Stimulated activated naive CD8-positive, alpha-beta T cell treated with anti-CD3 and anti-CD28 coated beads, Interleukin-15, amount 100 ng/mL, for 72 hours (primary cell): ENCODE measurements around the gene AKAP1.

Source experiments
- ATAC-seq: fragments of 150-1000 bp; cut with Tn5 transposase; 2 replicates; pipeline ENCODE4 v1.10.0; 2021; ENCODE audit warnings: mild to moderate bottlenecking, moderate library complexity
- DNase-seq, 2 donors: peaks; one replicate each; pipeline ENCODE4 v3.0.0; 2021 to 2022
- H3K27ac Mint-ChIP-seq, 2 donors: one replicate each; pipeline ENCODE4 v1.8.0; 2022; ENCODE audit warnings: mild to moderate bottlenecking in 2 of 2, mixed read lengths in 2 of 2, moderate library complexity in 2 of 2
- H3K27me3 Mint-ChIP-seq: one replicate; pipeline ENCODE4 v1.8.0; 2022; ENCODE audit warnings: mixed read lengths
- H3K4me1 Mint-ChIP-seq: one replicate; pipeline ENCODE4 v1.8.0; 2022; ENCODE audit warnings: mild to moderate bottlenecking, mixed read lengths
- H3K4me3 Mint-ChIP-seq, 2 donors: one replicate each; pipeline ENCODE4 v1.8.0; 2022; ENCODE audit warnings: mild to moderate bottlenecking in 2 of 2, mixed read lengths in 2 of 2, moderate library complexity in 1 of 2
- H3K9me3 Mint-ChIP-seq, 2 donors: one replicate each; pipeline ENCODE4 v1.8.0; 2022; ENCODE audit warnings: mixed read lengths in 2 of 2

The AKAP1 gene

DNA sequence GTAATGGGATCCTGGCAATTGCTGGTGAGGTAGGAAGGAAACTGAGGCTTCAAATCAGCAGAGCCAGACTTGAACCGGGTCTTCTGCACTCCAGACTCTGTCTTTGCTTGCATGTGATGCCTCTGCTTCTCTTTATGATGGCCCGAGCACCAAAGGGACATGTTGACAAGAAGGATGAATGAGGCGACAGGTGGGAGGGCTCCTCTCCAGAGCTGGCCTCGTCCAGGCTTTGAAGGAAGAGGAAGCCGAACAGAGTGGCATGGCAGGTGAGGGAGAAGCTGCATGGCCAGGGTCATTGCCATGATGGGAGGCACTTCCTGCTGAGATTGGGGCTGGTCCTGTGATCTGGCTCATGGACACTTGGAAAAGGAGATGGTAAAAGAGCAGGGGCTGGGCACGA is 40.8 kb downstream of the AKAP1 start:
- Mint-ChIP-seq H3K9me3 (no peaks in the 10 kb centered on the region), H3K27ac (peak overlapping the region in 1 of 2 donors; percentile 3), H3K27me3 (no peaks in the 10 kb centered on the region), H3K4me3 (no peak overlapping the region), H3K4me1 (peaks cover 8% of the 10 kb centered on the region)
- ATAC-seq (no peak), DNase-seq (no peak)

DNA sequence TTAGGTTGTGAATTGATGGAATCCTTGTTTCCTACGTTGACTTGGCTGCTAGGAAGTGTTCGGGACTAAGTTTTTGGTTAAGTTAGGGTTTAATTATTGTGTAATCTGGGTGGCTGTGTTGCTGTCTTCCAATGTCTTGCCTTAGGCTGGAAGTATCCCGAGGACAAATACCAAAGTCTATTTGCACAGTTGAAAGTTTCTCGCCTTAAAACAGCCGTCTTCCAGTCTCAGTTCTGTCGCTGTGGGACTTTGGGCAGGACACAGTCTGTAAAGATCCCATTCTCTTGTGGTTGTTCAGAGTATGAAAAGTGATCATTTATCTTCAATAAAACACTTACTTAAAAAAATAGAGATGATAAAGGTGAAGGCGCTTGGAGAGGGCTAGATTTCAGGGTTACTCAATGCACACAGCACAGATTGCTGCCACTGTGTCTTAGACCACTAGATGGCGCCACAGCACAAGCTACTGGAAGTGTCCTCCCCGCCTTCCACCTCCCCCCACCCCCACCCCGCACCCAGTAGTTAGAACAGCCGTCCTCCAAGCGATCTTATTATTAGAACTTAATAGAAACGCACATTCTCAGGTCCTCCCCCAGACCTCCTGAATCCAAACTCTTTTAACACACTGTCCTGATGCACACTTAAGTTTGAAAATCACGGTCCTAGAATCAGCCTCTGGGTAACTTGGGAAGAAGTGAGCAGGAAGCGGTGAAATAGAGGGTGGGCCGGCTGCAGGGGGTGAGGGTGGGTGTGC is 45.8 kb downstream of the AKAP1 start:
- Mint-ChIP-seq H3K9me3 (no peaks in the 10 kb centered on the region), H3K4me1 (peaks cover 11% of the 10 kb centered on the region), H3K4me3 (peak overlapping the region in 1 of 2 donors; percentile 26), H3K27ac (no peak overlapping the region), H3K27me3 (no peaks in the 10 kb centered on the region)
- DNase-seq (peak; percentile 72), ATAC-seq (peak; percentile 93)

DNA sequence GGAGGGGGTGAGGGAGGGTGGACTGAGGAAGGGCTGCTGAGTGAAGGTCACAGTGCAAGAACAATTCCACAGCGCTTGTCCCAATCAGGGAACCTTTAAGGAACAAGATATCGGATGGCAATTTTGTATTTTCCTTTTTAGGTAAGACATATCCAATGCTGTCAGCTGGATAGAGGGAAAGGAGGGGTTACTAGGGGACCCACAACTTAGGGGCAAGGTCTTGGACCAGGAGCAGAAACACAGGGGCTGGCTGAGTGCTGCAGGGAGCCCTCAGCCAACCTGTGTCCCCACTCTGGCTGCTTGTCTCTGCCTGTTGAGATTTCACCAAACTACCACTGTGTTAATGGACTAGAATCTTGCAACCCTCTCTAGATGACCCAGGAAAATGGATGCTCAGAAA is 47.6 kb downstream of the AKAP1 start:
- Mint-ChIP-seq H3K4me3 (no peak overlapping the region), H3K27ac (no peak overlapping the region), H3K4me1 (peaks cover 16% of the 10 kb centered on the region), H3K9me3 (no peaks in the 10 kb centered on the region), H3K27me3 (no peaks in the 10 kb centered on the region)
- DNase-seq (no peak), ATAC-seq (no peak)

DNA sequence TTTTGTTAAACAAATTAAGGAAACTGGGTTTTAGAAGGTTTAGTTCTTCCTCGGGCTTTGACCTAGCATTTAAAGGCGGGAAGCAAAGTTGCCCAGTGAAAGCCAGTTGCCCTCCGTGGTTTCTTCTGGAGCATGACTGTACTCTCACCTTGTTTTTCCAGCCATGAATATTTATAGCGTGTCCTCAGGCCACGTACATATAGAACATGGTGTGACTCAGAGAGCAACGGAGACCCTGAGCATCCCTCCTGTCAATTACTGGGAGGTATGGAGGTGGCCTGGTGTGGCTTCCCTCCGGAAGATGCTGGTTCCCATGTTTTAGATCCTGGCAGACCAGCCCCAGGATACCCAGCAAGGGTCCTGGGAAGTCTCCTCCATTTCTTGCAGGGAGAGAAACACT is 48.4 kb downstream of the AKAP1 start:
- Mint-ChIP-seq H3K9me3 (no peaks in the 10 kb centered on the region), H3K4me1 (peaks cover 16% of the 10 kb centered on the region), H3K4me3 (no peak overlapping the region), H3K27ac (no peak overlapping the region), H3K27me3 (peaks cover 5% of the 10 kb centered on the region)
- DNase-seq (no peak), ATAC-seq (no peak)

DNA sequence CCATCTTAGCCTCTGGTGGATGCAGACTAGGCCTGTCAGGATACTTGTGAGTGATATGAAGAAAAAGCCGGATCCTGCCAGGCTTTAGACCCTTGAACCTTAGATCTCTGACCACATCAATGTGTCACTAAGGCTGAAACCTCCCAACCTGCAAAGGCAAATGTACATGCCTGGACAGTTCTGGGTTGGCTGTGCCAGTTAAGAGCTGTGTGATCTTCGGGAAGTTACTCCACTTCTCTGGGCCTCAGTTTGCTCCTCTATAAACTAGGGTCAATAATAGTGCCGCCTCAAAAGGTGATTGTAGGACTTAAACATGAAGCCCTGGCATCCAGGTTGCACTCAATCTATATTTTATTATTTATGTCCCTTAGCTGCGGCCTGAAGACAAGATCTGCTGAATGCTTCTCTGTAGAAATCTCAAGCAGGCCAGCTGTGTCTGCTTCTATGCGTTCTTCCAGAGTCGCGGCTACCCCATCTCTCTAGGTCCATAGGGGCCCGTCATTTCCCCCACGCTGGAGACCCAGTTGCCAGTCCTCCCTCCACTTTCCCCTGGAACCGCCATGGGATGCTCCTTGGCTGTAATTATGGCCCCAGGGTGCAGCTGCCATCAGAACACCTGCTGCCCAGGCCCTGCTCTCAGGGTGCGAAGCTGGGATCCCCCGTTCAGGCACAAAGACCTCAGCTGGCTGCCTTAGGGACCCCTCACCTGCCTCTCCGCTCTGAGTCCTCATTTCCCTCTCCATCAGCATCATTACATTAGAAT is 50.2 kb downstream of the AKAP1 start:
- no peak overlapping the region for H3K27ac Mint-ChIP-seq
- peaks cover 0 to 3% of the 10 kb centered on the region in 2 donors for H3K9me3 Mint-ChIP-seq
- H3K27me3 Mint-ChIP-seq = peaks cover 8% of the 10 kb centered on the region
- no peak overlapping the region for H3K4me3 Mint-ChIP-seq
- peaks cover 16% of the 10 kb centered on the region for H3K4me1 Mint-ChIP-seq
- DNase-seq (no peak), ATAC-seq (no peak)

DNA sequence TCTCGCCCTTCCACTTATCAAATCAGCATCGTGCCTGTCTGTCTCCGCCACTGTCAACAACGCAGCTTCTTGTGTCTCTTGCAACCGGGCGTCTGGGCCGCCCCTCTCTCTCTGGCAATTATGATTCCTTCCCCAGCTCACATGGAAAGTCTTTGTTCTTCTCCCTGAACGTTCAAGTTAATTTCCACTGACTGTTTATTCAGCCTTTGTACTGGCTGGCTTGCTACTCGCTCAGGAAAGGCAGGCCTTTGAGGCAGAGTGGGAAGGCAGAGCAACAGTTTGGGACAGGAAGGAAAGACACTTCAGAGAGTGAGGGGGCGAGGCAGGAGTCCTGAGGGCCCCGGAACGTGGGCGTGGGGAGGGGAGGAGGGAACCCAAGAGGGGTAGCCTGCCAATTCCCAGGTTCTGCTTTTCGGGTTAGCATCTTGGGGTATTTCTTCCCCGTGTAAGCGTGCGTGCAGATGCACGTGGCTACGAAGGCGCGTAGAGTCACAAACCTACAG is 50.8 kb downstream of the AKAP1 start:
- peak overlapping the region in 1 of 2 donors; percentile 19 for H3K4me3 Mint-ChIP-seq
- H3K27ac Mint-ChIP-seq = peak overlapping the region in 1 of 2 donors; percentile 40
- ATAC-seq (no peak), DNase-seq (no peak)
- H3K4me1 Mint-ChIP-seq = peaks cover 16% of the 10 kb centered on the region
- peaks cover 8% of the 10 kb centered on the region for H3K27me3 Mint-ChIP-seq
- peaks cover 0 to 3% of the 10 kb centered on the region in 2 donors for H3K9me3 Mint-ChIP-seq

DNA sequence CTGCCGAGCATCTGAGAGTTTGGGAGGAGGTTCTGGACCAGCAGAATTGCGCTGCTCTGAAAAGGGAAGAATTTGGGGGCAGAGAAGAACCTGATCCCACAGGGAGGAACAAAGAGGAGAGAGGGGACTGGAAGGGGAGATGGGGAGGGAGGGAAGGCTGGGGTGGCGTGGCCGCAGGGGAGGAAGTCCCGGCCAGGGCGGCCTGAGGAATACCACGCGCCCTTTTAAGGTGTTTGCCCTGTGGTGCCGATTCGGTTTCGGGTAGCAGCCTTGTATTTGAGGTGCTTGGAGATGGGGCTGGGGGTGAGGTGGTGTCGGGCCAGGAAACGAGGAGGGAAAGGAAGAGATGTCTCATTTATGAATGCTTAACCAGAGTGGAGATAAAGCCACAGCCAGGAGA is 51.3 kb downstream of the AKAP1 start:
- H3K27me3 Mint-ChIP-seq = peaks cover 8% of the 10 kb centered on the region
- peaks cover 0 to 3% of the 10 kb centered on the region in 2 donors for H3K9me3 Mint-ChIP-seq
- DNase-seq (no peak), ATAC-seq (no peak)
- H3K4me1 Mint-ChIP-seq = peaks cover 16% of the 10 kb centered on the region
- peak overlapping the region in 1 of 2 donors; percentile 51 for H3K4me3 Mint-ChIP-seq
- no peak overlapping the region for H3K27ac Mint-ChIP-seq

DNA sequence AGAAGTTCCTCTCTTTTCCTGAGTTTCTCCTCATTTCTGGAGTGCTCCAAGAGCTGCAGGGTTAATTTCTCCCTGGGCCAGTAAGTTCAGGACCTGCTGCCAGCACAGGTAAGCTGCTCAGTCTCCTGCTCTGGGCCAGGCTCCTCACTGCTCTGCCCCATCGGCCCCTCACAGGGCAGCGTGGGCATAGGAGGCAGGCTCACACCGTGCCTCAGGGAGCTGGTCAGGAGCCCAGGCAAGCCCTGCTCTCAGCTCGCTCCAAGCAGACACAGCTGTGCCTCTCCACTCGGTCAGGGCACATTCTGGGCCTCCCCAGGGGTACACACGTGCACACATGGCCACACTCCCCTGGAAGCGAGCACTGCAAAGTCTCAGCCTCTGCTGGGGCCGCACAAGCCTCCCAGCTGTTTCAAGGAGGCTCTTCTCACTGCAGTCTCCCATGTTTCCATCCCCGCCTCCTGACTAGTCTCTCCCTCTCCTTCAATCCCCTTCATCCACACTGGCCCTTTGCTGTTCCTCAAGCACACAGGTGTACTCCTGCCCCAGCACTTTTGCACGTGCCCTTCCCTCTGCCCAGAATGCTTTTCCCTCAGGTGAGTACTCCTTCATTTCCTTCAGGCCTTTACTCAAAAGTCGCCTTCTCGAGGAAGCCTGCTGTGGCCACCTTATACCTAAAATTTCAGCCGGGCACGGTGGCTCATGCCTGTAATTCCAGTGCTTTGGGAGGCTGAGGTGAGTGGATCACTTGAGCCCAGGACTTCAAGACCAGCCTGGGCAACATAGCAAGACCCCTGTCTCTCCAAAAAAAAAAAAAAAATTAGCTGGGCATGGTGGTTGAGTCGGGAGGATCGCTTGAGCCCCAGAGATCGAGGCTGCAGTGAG is 53.2 kb downstream of the AKAP1 start:
- peaks cover 8% of the 10 kb centered on the region for H3K27me3 Mint-ChIP-seq
- peaks cover 0 to 3% of the 10 kb centered on the region in 2 donors for H3K9me3 Mint-ChIP-seq
- no peak overlapping the region for H3K4me3 Mint-ChIP-seq
- no peak for DNase-seq
- peak overlapping the region; percentile 11 to 60 for H3K27ac Mint-ChIP-seq
- no peak for ATAC-seq
- peaks cover 16% of the 10 kb centered on the region for H3K4me1 Mint-ChIP-seq

DNA sequence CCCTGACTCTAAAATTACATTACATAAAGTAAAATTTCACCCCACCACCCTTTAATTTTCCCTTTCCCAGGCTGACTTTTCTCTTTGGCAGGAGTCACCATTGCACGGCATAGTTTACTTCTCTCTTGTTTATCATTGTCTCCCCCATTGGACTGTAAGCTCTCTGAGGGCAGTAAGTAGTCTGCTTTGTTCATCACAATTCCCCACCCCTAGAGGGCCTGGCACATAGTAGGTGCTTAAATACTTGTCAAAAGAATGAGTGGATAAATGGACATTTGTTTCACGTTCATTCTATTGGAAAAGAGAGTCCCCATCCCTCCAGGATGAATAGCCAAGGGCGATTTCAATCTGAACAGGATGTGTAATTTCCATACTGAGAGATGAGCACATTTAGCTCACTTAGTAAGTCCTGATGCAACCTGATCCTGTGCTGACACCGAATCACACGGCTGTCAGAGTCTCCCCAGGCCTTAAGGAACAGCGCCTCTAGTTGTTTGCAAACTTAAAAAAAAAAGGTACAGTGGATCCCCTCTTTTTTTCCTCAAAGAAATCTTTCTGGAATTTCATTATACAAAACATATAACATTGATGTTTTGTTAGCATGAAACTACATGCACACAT is 54.0 kb downstream of the AKAP1 start:
- H3K27ac Mint-ChIP-seq = peak overlapping the region in 1 of 2 donors; percentile 60
- no peak for ATAC-seq
- H3K4me1 Mint-ChIP-seq = peaks cover 16% of the 10 kb centered on the region
- no peak for DNase-seq
- peaks cover 8% of the 10 kb centered on the region for H3K27me3 Mint-ChIP-seq
- no peak overlapping the region for H3K4me3 Mint-ChIP-seq
- H3K9me3 Mint-ChIP-seq = peaks cover 0 to 3% of the 10 kb centered on the region in 2 donors

DNA sequence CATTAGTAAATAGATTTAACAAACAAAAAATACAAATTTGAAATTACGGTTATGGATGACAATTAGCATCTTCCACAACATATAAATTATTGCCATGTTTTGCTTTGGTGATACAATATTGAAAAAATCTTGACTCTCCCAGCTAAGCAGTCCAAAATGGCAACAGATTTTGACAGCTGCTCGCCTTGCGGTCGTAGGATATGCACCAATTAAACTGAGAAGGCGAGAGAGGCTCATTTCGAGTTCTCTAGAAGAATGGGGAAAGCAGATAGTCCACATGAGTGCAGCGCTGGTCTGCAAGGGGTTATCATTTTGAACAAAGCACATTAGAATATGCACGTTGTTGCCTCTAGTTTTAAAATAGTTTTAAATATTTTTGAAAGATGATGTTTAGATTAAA is 55.3 kb downstream of the AKAP1 start:
- ATAC-seq (no peak), DNase-seq (no peak)
- Mint-ChIP-seq H3K4me3 (no peak overlapping the region), H3K4me1 (peaks cover 15% of the 10 kb centered on the region), H3K27me3 (peaks cover 8% of the 10 kb centered on the region), H3K27ac (no peak overlapping the region), H3K9me3 (peaks cover 0 to 3% of the 10 kb centered on the region in 2 donors)

DNA sequence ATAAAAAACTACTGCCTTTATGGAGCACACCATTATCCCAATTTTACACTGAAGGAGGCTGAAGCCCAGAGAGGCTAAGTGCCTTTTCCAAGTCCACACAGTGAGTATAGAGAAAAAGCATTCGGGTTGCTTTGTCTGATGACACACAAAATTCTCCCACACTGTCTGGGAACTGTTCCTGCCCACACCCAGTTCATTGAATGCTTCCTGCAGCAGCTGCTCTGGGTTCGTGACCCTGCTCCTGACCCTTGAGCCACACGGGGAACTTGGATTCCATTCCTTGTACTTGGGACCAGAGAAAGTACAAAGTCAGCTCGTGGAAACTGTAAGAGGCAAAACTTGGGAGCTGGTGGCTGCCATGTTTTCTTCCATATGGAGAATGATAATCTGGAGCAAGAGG is 57.9 kb downstream of the AKAP1 start:
- no peak for DNase-seq
- no peak for ATAC-seq
- H3K9me3 Mint-ChIP-seq = peaks cover 0 to 3% of the 10 kb centered on the region in 2 donors
- no peak overlapping the region for H3K4me3 Mint-ChIP-seq
- no peak overlapping the region for H3K27ac Mint-ChIP-seq
- H3K4me1 Mint-ChIP-seq = no peaks in the 10 kb centered on the region
- peaks cover 15% of the 10 kb centered on the region for H3K27me3 Mint-ChIP-seq

DNA sequence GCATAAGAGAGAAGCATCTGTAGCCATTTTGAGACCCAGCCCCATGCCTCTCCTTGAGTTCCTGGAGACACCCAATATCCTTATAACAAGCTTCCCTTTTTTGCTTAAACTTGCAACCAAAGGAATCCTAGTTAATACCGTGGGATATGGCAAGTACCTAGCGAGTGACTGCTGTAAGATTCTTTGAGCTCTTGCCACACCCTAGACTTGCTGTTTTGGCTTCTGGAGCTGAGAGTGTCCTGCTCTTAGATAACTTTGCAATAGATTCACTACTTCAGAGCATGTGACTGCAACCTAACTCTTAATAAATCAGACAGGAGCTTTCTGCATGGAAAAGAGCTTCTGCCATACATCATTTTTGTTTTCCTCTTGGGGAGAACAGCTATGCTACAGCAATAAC is 58.3 kb downstream of the AKAP1 start:
- Mint-ChIP-seq H3K4me1 (no peaks in the 10 kb centered on the region), H3K9me3 (peaks cover 0 to 3% of the 10 kb centered on the region in 2 donors), H3K27ac (no peak overlapping the region), H3K4me3 (no peak overlapping the region), H3K27me3 (peaks cover 12% of the 10 kb centered on the region)
- DNase-seq (no peak), ATAC-seq (no peak)

DNA sequence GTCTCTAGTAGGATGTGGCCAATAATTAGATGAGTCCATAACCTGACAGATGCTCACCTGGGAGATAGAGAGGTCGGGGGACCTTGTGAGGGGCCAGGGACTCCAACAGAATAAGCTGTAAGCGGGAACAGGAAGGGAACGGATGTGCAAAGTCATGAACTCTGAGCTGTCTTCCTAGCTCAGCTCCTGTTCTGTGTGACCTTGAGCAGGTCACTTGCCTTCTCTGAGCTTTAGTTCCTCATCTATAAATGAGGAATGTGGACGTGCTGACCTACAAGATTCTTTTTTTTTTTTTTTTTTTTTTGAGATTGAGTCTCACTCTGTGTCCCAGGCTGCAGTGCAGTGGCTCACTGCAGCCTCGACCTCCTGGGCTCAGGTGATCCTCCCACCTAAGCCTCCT is 58.9 kb downstream of the AKAP1 start:
- no peak overlapping the region for H3K27ac Mint-ChIP-seq
- no peak for ATAC-seq

DNA sequence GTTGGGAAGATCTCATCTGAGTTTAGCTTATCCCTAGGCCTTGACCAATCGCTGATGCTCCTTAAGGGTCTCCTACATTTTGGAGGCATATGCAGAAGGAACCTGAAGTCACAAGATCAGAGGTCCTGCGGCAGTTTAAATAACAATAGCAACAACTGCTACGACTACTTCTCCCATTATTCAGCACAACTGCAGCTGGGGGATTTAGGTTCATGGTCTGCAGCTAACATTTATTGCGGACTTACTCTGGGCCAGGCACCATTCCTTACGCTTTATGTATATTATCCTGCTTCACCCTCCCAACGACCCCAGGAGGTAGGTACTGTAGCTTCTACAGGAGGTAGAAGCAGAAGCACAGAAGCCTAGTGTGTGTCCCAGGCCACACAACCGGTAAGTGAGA is 59.5 kb downstream of the AKAP1 start:
- no peak overlapping the region for H3K27ac Mint-ChIP-seq

More for the DNA sequence above, 58.9 kb downstream of the AKAP1 start:
- DNase-seq = no peak
- Mint-ChIP-seq H3K4me3 (no peak overlapping the region), H3K27me3 (peaks cover 8% of the 10 kb centered on the region), H3K9me3 (peaks cover 2% of the 10 kb centered on the region in 2 donors), H3K4me1 (no peaks in the 10 kb centered on the region)

DNA sequence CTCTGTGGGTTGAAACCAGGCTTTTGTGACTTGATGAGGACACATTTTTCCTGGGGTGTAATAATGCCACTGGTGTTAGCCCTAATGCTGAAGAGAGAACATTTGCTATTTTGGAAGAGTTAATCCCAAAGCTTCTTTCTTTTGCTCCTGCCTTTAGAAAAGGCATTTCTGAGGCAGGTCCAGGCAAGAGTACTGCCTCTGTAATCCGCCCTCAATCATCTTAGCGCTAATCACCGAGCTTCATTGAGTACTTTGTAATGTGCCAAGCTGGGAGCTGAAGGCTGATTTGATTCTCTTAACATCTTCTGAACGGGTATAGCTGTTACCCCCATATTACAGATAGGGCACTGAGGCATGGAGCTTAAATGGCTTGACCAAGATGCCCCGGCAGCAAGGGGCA is 60.3 kb downstream of the AKAP1 start:
- ATAC-seq (no peak), DNase-seq (no peak)
- no peak overlapping the region for H3K4me3 Mint-ChIP-seq
- no peaks in the 10 kb centered on the region for H3K4me1 Mint-ChIP-seq
- H3K27me3 Mint-ChIP-seq = peaks cover 15% of the 10 kb centered on the region
- no peak overlapping the region for H3K27ac Mint-ChIP-seq
- peaks cover 0 to 6% of the 10 kb centered on the region in 2 donors for H3K9me3 Mint-ChIP-seq

More for the DNA sequence above, 59.5 kb downstream of the AKAP1 start:
- ATAC-seq = no peak
- Mint-ChIP-seq H3K4me3 (no peak overlapping the region), H3K4me1 (no peaks in the 10 kb centered on the region), H3K9me3 (peaks cover 0 to 6% of the 10 kb centered on the region in 2 donors), H3K27me3 (peaks cover 8% of the 10 kb centered on the region)
- no peak for DNase-seq
